HEK293 (cell line): ENCODE measurements around the gene VPS13D.

Experiments
- CTCF ChIA-PET: fragments of 350-600 bp; formaldehyde crosslinking; extraction: SDS; loops from one replicate; lab custom pipeline; 2021; ENCODE audit warnings: antibody characterized with exemption; lab: Yijun Ruan, JAX
- POLR2A ChIA-PET: fragments of 300-600 bp; formaldehyde crosslinking; extraction: SDS; loops from one replicate; lab custom pipeline; 2020; ENCODE audit warnings: antibody characterized with exemption, inconsistent platforms; lab: Yijun Ruan, JAX
- H3K27ac ChIP-seq: fragments of 200-500 bp; sonication (Bioruptor generic); 2 replicates; pipeline ENCODE4 v1.5.1; 2014; ENCODE audit warnings: low read depth, low read length, control low read depth, inconsistent platforms; ENCODE audit errors: extremely low read depth
- H3K36me3 ChIP-seq, 2 experiments: fragments of 200-500 bp in 1 of 2; sonication (Bioruptor generic) in 1 of 2; 1 replicate in 1 of 2; 2 replicates in 1 of 2; pipeline ENCODE4 v1.5.1; 2014 to 2017; ENCODE audit warnings: inconsistent platforms in 2 of 2, low read length in 2 of 2; ENCODE audit not compliant: control insufficient read depth in 2 of 2, insufficient read depth in 1 of 2
- H3K4me1 ChIP-seq: fragments of 200-500 bp; sonication (Bioruptor generic); 2 replicates; pipeline ENCODE4 v1.5.1; 2014; ENCODE audit warnings: mild to moderate bottlenecking, low read length, inconsistent platforms; ENCODE audit not compliant: control insufficient read depth, insufficient read depth
- H3K4me3 ChIP-seq: 2 replicates; pipeline ENCODE4 v1.5.1; 2011; ENCODE audit warnings: low read depth, mild to moderate bottlenecking, control low read depth, low read length, moderate library complexity
- H3K9me3 ChIP-seq: fragments of 200-500 bp; sonication (Bioruptor generic); 2 replicates; pipeline ENCODE4 v1.5.1; 2014; ENCODE audit warnings: low read depth, low read length, inconsistent platforms; ENCODE audit not compliant: control insufficient read depth, insufficient read depth
- GFI1B ChIP-seq: fragments of 450-650 bp; formaldehyde crosslinking; IDR thresholded peaks from 2 replicates; pipeline ENCODE4 v1.5.1; 2016; ENCODE audit warnings: missing biosample characterization, missing genetic modification characterization
- GLIS2 ChIP-seq: fragments of 450-650 bp; formaldehyde crosslinking; IDR thresholded peaks from 2 replicates; pipeline ENCODE4 v1.5.1; 2016; ENCODE audit warnings: missing biosample characterization, missing genetic modification characterization
- HOXC10 ChIP-seq: sonication (generic); formaldehyde crosslinking; IDR thresholded peaks from 2 replicates; pipeline ENCODE4 v1.8.1; 2023; ENCODE audit warnings: mild to moderate bottlenecking, missing genetic modification reagents
- MYNN ChIP-seq: fragments of 450-650 bp; formaldehyde crosslinking; IDR thresholded peaks from 2 replicates; pipeline ENCODE4 v1.5.1; 2016; ENCODE audit warnings: missing biosample characterization, missing genetic modification characterization, borderline replicate concordance
- RBAK ChIP-seq: fragments of 450-650 bp; formaldehyde crosslinking; IDR thresholded peaks from 2 replicates; pipeline ENCODE4 v1.5.1; 2016; ENCODE audit warnings: missing biosample characterization, missing genetic modification characterization
- TRIM28 ChIP-seq: IDR thresholded peaks from 2 replicates; pipeline ENCODE4 v1.6.1; 2011; ENCODE audit warnings: low read length, control low read depth, borderline replicate concordance
- ZBTB48 ChIP-seq: fragments of 450-650 bp; formaldehyde crosslinking; IDR thresholded peaks from 2 replicates; pipeline ENCODE4 v1.5.1; 2016; ENCODE audit warnings: missing biosample characterization, missing genetic modification characterization
- ZNF174 ChIP-seq: fragments of 450-650 bp; formaldehyde crosslinking; IDR thresholded peaks from 2 replicates; pipeline ENCODE4 v1.5.0; 2017; ENCODE audit warnings: missing biosample characterization, mild to moderate bottlenecking, missing genetic modification characterization
- ZNF211 ChIP-seq: fragments of 450-650 bp; formaldehyde crosslinking; IDR thresholded peaks from 2 replicates; pipeline ENCODE4 v1.5.1; 2016; ENCODE audit warnings: low read depth, missing biosample characterization, missing genetic modification characterization
- ZNF223 ChIP-seq: fragments of 450-650 bp; formaldehyde crosslinking; IDR thresholded peaks from 2 replicates; pipeline ENCODE4 v1.5.1; 2016; ENCODE audit warnings: missing biosample characterization, missing genetic modification characterization
- ZNF23 ChIP-seq: fragments of 450-650 bp; formaldehyde crosslinking; IDR thresholded peaks from 2 replicates; pipeline ENCODE4 v1.5.1; 2016; ENCODE audit warnings: missing biosample characterization, missing genetic modification characterization, borderline replicate concordance
- ZNF24 ChIP-seq: fragments of 450-650 bp; formaldehyde crosslinking; IDR thresholded peaks from 2 replicates; pipeline ENCODE4 v1.5.1; 2016; ENCODE audit warnings: missing biosample characterization, missing genetic modification characterization
- ZNF266 ChIP-seq: fragments of 450-650 bp; formaldehyde crosslinking; IDR thresholded peaks from 2 replicates; pipeline ENCODE4 v1.5.1; 2016; ENCODE audit warnings: missing biosample characterization, missing genetic modification characterization, low read depth
- ZNF335 ChIP-seq: fragments of 450-650 bp; formaldehyde crosslinking; conservative IDR thresholded peaks from 2 replicates; pipeline ENCODE4 v1.5.1; 2016; ENCODE audit warnings: missing biosample characterization, missing genetic modification characterization
- ZNF501 ChIP-seq: fragments of 450-650 bp; formaldehyde crosslinking; IDR thresholded peaks from 2 replicates; pipeline ENCODE4 v1.5.1; 2016; ENCODE audit warnings: missing biosample characterization, missing genetic modification characterization
- ZNF544 ChIP-seq: fragments of 450-650 bp; formaldehyde crosslinking; IDR thresholded peaks from 2 replicates; pipeline ENCODE4 v1.5.0; 2017; ENCODE audit warnings: missing biosample characterization, missing genetic modification characterization
- ZNF558 ChIP-seq: fragments of 450-650 bp; formaldehyde crosslinking; IDR thresholded peaks from 2 replicates; pipeline ENCODE4 v1.5.1; 2016; ENCODE audit warnings: missing biosample characterization, missing genetic modification characterization
- ZNF623 ChIP-seq: fragments of 450-650 bp; formaldehyde crosslinking; IDR thresholded peaks from 2 replicates; pipeline ENCODE4 v1.5.1; 2016; ENCODE audit warnings: missing biosample characterization, missing genetic modification characterization
- TF ChIP-seq, protein P1 (sequence below): fragments of 450-650 bp; formaldehyde crosslinking; IDR thresholded peaks from 2 replicates; pipeline ENCODE4 v1.5.1; 2017; ENCODE audit warnings: missing biosample characterization, mild to moderate bottlenecking, missing genetic modification characterization, moderate library complexity
- TF ChIP-seq, protein P2 (sequence below): IDR thresholded peaks from 2 replicates; pipeline ENCODE4 v1.6.1; 2011; ENCODE audit warnings: mild to moderate bottlenecking, low read depth, low read length, borderline replicate concordance
- TF ChIP-seq, protein P3 (sequence below): fragments of 450-650 bp; formaldehyde crosslinking; IDR thresholded peaks from 2 replicates; pipeline ENCODE4 v1.5.1; 2016; ENCODE audit warnings: missing biosample characterization, missing genetic modification characterization
- TF ChIP-seq, protein P4 (sequence below): fragments of 450-650 bp; formaldehyde crosslinking; IDR thresholded peaks from 2 replicates; pipeline ENCODE4 v1.5.1; 2016; ENCODE audit warnings: missing biosample characterization, missing genetic modification characterization
- TF ChIP-seq, protein P5 (sequence below): fragments of 450-650 bp; formaldehyde crosslinking; IDR thresholded peaks from 2 replicates; pipeline ENCODE4 v1.5.1; 2016; ENCODE audit warnings: missing biosample characterization, missing genetic modification characterization
- TF ChIP-seq, protein P6 (sequence below): fragments of 450-650 bp; formaldehyde crosslinking; IDR thresholded peaks from 2 replicates; pipeline ENCODE4 v1.5.1; 2016; ENCODE audit warnings: missing biosample characterization, missing genetic modification characterization
- TF ChIP-seq, protein P7 (sequence below): fragments of 450-650 bp; formaldehyde crosslinking; IDR thresholded peaks from 2 replicates; pipeline ENCODE4 v1.5.1; 2016; ENCODE audit warnings: missing biosample characterization, missing genetic modification characterization
- TF ChIP-seq, protein P8 (sequence below): fragments of 450-650 bp; formaldehyde crosslinking; IDR thresholded peaks from 2 replicates; pipeline ENCODE4 v1.5.1; 2016; ENCODE audit warnings: missing biosample characterization, missing genetic modification characterization

The VPS13D gene

DNA sequence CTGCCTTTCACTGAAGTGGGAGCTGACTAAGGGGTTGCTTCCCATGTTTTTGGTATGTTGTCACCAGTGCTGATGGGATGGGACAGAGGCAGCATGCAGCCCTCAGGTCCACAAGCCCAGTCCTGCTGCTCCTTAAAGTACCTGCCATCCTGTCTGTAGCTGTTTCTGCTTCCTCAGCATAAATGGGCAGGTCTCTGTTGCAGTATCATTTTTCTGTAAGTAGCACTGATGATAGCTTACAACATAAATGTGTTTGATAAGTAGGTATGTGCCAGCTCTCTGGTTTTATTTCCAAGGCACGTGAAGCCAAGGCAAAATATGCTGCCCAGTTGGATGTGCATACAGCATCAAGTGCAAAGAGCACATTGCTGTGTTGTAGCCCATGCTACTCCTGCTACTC is 173.0 kb downstream of the VPS13D start:
- Histone ChIP-seq H3K4me1 (no peaks in the 10 kb centered on the region), H3K36me3 (peaks cover 0 to 54% of the 10 kb centered on the region in 2 experiments; a peak in 2 of 3 replicates), H3K27ac (no peak overlapping the region), H3K4me3 (no peak overlapping the region), H3K9me3 (no peaks in the 10 kb centered on the region)
- POLR2A ChIA-PET = no interaction called here
- TF ChIP-seq, protein P1, sequence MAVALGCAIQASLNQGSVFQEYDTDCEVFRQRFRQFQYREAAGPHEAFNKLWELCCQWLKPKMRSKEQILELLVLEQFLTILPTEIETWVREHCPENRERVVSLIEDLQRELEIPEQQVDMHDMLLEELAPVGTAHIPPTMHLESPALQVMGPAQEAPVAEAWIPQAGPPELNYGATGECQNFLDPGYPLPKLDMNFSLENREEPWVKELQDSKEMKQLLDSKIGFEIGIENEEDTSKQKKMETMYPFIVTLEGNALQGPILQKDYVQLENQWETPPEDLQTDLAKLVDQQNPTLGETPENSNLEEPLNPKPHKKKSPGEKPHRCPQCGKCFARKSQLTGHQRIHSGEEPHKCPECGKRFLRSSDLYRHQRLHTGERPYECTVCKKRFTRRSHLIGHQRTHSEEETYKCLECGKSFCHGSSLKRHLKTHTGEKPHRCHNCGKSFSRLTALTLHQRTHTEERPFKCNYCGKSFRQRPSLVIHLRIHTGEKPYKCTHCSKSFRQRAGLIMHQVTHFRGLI (tag by site-specific recombination) = no peak
- TF ChIP-seq, protein P2, sequence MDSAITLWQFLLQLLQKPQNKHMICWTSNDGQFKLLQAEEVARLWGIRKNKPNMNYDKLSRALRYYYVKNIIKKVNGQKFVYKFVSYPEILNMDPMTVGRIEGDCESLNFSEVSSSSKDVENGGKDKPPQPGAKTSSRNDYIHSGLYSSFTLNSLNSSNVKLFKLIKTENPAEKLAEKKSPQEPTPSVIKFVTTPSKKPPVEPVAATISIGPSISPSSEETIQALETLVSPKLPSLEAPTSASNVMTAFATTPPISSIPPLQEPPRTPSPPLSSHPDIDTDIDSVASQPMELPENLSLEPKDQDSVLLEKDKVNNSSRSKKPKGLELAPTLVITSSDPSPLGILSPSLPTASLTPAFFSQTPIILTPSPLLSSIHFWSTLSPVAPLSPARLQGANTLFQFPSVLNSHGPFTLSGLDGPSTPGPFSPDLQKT = no peak
- TF ChIP-seq HOXC10 = no peak
- no peak for TF ChIP-seq ZNF174 (tag by site-specific recombination)
- no peak for TF ChIP-seq ZNF544 (tag by site-specific recombination)
- TF ChIP-seq MYNN = no peak
- no peak for TF ChIP-seq RBAK (tag by site-specific recombination)
- TF ChIP-seq ZNF623 (tag by site-specific recombination) = no peak
- TF ChIP-seq ZNF266 (tag by site-specific recombination) = no peak
- CTCF ChIA-PET = interaction anchor here (0.6 kb wide), 2 partner anchors 28 to 174 kb away, joined by 3 read pairs; no protein-coding TSS in a partner anchor

DNA sequence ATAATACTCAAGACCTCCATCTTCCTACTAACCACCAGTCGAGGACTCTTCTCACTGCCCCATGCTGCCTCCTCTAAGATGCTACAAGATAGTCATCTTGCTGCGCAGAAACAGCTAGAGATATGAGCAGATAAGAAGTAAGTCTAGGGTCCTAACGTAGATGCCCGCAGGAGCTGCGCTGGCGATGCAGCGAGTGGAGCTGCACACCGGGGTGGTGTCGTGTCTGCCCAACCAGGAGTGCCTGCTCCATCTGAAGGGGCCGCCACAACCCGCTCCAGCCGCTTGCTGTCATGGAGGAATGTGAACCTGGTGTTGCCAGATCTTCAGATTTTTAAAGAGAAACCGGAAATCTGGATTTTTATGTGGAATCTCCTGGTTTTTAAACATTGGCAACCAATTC is 175.1 kb downstream of the VPS13D start:
- Histone ChIP-seq H3K4me3 (no peak overlapping the region), H3K4me1 (no peaks in the 10 kb centered on the region), H3K9me3 (no peaks in the 10 kb centered on the region), H3K36me3 (peaks cover 0 to 52% of the 10 kb centered on the region in 2 experiments; a peak in 2 of 3 replicates), H3K27ac (no peak overlapping the region)
- ChIA-PET POLR2A (no interaction called here), CTCF (interaction anchor here (1.1 kb wide), 1 partner anchor 50 kb away, joined by 3 read pairs; no protein-coding TSS in a partner anchor)
- no peak for TF ChIP-seq GFI1B (tag by site-specific recombination)
- TF ChIP-seq ZNF223 = no peak
- no peak for TF ChIP-seq ZNF211
- TF ChIP-seq, protein P3, sequence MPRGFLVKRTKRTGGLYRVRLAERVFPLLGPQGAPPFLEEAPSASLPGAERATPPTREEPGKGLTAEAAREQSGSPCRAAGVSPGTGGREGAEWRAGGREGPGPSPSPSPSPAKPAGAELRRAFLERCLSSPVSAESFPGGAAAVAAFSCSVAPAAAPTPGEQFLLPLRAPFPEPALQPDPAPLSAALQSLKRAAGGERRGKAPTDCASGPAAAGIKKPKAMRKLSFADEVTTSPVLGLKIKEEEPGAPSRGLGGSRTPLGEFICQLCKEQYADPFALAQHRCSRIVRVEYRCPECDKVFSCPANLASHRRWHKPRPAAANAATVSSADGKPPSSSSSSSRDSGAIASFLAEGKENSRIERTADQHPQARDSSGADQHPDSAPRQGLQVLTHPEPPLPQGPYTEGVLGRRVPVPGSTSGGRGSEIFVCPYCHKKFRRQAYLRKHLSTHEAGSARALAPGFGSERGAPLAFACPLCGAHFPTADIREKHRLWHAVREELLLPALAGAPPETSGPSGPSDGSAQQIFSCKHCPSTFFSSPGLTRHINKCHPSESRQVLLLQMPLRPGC (tag by site-specific recombination) = no peak
- TF ChIP-seq, protein P4, sequence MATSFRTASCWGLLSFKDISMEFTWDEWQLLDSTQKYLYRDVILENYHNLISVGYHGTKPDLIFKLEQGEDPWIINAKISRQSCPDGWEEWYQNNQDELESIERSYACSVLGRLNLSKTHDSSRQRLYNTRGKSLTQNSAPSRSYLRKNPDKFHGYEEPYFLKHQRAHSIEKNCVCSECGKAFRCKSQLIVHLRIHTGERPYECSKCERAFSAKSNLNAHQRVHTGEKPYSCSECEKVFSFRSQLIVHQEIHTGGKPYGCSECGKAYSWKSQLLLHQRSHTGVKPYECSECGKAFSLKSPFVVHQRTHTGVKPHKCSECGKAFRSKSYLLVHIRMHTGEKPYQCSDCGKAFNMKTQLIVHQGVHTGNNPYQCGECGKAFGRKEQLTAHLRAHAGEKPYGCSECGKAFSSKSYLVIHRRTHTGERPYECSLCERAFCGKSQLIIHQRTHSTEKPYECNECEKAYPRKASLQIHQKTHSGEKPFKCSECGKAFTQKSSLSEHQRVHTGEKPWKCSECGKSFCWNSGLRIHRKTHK (tag by site-specific recombination) = no peak
- TF ChIP-seq ZNF501 (tag by site-specific recombination) = no peak
- no peak for TF ChIP-seq ZNF24
- no peak for TF ChIP-seq TRIM28
- TF ChIP-seq ZBTB48 = no peak
- TF ChIP-seq ZNF558 (tag by site-specific recombination) = no peak
- TF ChIP-seq, protein P5, sequence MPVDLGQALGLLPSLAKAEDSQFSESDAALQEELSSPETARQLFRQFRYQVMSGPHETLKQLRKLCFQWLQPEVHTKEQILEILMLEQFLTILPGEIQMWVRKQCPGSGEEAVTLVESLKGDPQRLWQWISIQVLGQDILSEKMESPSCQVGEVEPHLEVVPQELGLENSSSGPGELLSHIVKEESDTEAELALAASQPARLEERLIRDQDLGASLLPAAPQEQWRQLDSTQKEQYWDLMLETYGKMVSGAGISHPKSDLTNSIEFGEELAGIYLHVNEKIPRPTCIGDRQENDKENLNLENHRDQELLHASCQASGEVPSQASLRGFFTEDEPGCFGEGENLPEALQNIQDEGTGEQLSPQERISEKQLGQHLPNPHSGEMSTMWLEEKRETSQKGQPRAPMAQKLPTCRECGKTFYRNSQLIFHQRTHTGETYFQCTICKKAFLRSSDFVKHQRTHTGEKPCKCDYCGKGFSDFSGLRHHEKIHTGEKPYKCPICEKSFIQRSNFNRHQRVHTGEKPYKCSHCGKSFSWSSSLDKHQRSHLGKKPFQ (tag by site-specific recombination) = no peak
- no peak for TF ChIP-seq ZNF335
- TF ChIP-seq, protein P6, sequence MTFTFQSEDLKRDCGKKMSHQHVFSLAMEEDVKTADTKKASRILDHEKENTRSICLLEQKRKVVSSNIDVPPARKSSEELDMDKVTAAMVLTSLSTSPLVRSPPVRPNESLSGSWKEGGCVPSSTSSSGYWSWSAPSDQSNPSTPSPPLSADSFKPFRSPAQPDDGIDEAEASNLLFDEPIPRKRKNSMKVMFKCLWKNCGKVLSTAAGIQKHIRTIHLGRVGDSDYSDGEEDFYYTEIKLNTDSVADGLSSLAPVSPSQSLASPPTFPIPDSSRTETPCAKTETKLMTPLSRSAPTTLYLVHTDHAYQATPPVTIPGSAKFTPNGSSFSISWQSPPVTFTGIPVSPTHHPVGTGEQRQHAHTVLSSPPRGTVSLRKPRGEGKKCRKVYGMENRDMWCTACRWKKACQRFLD = no peak
- TF ChIP-seq, protein P7, sequence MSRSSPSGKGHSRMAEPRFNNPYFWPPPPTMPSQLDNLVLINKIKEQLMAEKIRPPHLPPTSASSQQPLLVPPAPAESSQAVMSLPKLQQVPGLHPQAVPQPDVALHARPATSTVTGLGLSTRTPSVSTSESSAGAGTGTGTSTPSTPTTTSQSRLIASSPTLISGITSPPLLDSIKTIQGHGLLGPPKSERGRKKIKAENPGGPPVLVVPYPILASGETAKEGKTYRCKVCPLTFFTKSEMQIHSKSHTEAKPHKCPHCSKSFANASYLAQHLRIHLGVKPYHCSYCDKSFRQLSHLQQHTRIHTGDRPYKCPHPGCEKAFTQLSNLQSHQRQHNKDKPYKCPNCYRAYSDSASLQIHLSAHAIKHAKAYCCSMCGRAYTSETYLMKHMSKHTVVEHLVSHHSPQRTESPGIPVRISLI (tag by site-specific recombination) = no peak
- no peak for TF ChIP-seq GLIS2
- TF ChIP-seq ZNF23 (tag by site-specific recombination) = no peak
- TF ChIP-seq, protein P8, sequence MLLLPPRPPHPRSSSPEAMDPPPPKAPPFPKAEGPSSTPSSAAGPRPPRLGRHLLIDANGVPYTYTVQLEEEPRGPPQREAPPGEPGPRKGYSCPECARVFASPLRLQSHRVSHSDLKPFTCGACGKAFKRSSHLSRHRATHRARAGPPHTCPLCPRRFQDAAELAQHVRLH (tag by site-specific recombination) = no peak
